Right hindlimb (tissue), 1 donor: ENCODE measurements around the gene TAMALIN.

Source experiments
- DNase-seq: peaks from one replicate; pipeline ENCODE4 v3.0.0-alpha.2; 2018

Gene TAMALIN

GRCh38 chr12:52037248-52037861 is 30.6 kb downstream of the TAMALIN start:
- peak; percentile 78 for DNase-seq

DNA sequence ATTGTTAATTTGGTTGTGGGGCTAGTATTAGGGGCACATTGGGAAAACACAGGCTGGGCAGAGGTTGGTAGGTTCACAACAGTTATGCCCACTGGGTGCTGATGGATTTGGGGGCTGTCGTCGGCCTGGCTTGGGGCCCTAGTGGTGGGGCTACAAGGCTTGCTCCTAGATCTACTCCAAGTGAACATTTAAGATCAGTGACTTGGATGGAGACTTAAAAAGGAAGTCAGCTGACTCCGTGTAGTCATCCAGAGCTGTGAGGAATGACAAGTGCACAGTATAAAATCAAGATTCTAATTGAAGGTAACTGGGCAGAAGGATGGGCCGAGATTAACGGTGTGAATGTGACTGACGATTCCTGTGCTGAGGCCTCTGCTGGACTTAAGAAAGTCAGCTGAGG is 31.7 kb downstream of the TAMALIN start:
- DNase-seq, result no peak

DNA sequence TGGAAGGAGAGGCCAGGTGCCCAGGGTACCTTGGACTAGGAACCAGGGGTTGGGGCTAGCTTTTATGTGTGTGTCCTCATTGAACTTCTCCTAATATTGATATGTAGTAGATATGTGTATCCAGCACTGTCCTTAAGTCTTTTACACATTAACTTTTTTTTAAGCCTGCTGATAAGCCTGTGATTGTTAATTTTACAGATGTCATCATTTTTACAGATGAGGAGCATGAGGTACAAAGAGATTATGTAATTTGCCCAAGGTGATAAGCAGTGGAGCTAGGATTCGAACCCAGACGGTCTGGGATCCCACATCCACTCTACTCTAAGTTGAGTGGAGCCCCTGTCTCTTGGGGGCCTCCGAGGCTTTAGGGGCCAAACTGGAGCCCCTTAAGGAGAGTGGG is 34.3 kb downstream of the TAMALIN start:
- no peak for DNase-seq

- peak; percentile 66 for DNase-seq
Measured at GRCh38 chr12:52041695-52042123, 35.0 kb downstream of the TAMALIN start.

GRCh38 chr12:52042706-52043385 is 36.1 kb downstream of the TAMALIN start:
- DNase-seq, result peak; percentile 25

GRCh38 chr12:52043386-52044212 is 36.9 kb downstream of the TAMALIN start:
- peak; percentile 38 for DNase-seq

DNA sequence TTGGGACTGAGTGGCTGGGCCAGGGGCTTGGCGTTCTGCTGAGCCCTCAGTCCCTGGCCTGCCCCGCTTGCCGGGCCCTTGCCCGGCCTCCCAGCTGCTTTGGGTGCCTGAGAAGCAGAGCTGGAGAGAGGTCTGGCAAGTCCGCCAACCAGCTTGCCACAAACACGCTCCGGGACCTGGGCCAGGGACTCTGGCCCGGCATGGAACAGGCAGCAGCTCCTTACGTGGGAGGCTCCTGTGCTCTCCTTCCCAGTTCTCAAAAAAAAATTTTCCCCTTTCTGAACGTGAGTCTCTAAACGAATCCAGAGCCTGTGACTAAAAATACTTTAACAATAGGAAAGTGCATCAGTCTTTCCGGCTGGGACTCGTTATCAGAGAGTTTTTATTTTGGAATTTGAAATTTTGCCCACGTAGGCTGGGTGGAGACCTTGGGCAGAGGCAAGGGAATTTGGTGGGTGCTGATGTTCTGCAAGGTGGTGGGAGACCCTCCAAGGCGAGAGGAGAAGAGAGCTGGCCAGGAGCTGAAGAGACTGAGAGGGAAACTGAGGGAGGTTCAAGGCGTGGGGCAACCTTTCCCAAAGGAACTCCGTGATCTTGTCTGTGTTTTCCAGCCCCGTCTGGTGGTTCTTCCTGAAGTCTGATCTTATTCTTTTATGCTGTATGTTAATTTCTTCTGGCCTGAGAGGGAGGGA is 37.7 kb downstream of the TAMALIN start:
- DNase-seq, result peak; percentile 89

DNA sequence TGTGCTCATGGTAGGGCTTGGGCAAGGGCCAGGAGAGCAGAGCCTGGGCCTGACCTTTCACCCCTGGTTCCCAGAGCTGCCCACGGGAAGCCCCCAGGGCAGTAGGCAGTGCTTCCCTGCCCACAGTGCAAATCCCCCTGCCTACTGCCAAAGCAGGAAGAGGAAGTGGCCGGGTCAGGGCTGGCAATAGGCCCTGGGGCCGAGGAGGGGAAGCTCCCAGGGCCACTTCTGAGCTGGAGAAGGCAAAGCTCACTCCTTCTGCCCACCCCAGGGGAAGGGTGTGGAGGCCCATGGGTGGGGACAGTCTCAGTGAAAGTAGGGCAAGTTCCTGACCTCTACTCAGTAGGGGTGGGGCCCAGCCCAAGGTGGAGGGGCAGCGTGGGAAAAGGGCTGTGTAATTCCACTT is 39.1 kb downstream of the TAMALIN start:
- DNase-seq, result peak; percentile 45

DNA sequence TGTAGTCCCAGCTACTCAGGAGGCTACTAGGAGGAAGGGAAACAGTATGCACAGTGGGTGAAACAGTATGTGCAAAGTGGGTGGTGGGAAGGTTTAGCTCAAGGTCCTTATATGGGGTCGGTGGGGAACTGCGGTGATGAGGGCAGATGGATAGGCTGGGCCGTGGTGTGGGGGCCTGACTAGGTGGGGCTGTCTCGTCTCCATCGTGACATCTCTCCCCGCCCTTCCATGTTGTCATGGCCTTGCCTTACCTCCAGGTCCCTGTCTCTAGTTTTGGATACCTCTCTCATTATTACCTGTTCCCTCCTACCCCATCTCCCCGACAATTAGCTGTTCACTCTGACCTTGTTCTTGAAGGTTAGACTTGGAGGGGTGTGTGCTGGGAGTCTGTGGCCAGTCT is 40.1 kb downstream of the TAMALIN start:
- no peak for DNase-seq

- no peak for DNase-seq
Measured at GRCh38 chr12:52049286-52049685, 42.5 kb downstream of the TAMALIN start.

- DNase-seq, result no peak
Measured at GRCh38 chr12:52049688-52050087, 42.9 kb downstream of the TAMALIN start.

GRCh38 chr12:52050116-52050757 is 43.5 kb downstream of the TAMALIN start:
- no peak for DNase-seq

DNA sequence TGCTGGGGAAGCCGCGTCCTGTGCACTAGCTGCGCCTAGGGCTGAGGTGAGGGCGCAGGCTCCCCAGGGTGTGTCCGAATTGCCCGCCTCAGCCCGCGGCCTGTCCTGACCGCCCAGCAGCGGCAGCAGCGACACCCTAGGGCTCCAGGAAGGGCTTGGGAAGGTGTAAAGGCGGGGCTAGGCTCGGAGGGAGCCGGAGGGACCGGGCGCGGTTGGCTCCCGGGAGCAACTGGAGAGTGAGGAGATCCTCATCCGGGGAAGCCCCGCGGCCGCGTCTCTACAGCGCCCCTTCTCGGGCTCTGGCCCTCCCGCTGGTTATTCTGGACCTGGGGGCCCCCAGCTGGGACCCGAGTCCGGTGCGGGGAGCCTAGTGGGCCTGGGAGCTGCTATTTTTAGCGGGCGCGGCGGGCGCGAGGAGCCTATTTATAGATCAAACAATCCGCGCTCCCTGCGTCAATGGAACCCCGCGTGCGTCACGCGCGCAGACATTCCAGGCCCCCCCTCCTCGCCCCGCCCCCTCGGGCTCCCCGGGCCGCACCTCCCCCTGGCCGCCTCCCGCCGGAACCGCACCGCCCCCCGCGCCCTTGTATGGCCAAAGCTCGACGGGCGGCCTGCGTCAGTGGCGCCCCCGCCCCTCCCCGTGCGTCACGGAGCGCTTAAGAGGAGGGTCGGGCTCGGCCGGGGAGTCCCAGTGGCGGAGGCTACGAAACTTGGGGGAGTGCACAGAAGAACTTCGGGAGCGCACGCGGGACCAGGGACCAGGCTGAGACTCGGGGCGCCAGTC is 44.2 kb downstream of the TAMALIN start, which contains the start of gene NR4A1:
NR4A1 (plus strand) TSS at position 685 of the 784 bp plus-strand sequence. CDS start 2,887 bp downstream, outside the sequence.
- DNase-seq, result peak; percentile 98

DNA sequence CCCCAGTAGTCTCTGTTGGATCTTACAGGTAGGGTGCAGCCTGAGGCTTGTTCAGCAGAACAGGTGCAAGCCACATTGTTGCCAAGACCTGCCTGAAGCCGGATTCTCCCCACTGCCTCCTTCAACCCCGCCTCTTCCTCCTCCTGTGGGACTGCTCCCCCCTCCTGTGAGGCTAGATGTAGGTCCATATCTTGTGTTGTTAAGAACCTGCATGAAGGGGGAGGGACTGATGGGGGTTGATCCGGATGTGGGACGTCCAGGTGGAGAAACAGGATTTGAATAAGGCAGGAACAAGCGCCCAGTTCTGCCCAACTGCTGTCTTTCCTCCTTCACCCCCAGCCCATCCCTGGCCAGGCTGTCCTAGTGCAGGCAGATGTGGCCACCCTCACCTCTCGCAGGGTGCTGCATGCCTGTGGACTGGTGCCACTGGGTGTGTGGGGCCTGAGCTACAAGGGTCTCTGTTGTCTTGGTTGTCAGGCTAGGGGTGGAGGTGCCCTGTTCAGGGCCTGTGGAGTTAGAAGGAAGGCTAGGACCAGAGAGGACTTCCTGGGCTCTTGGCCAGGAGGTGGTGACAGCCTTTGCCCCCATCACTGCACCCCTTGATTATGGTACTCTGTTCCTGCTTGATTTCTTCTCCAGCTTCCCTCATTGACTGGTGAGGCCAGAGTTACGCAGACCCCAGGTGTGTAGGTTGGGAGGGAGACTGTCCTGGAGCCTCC is 45.9 kb downstream of the TAMALIN start:
- DNase-seq, result no peak

DNA sequence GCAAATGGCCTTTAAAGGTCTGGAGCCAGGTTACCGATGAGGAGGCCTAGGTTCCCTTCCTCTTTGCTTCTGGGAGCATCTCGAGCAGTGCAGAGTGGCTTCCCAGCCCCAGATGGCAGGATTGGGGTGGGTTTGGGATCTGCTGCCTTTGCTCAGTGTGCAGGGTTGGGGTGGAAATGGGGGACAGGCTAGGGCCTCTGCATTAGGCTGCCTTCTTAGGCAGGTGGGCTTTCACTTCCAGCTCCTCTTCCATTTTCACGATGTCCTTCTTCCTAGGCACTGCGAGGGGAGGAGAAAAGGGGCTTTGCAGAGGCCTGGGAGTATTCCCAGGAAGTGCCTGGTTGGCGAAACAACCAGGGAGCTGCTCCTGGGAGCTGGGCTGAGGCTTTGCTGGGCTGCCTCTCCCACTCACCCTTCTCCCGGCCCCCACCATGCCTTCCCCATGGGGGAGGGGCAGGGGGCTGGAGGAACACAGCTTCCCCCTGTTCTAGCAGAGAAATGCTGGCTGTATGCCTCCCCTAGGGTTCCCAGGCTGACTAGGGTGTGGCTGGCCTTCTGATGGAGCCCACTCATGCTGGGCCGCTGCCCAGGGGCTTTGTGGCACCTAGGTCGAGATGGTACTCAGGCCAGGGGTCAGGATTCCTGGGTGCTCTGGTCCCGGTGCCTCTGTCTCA is 46.9 kb downstream of the TAMALIN start:
- DNase-seq, result peak; percentile 58

GRCh38 chr12:52054231-52054832 is 47.6 kb downstream of the TAMALIN start:
- DNase-seq, result peak; percentile 47

- no peak for DNase-seq
Measured at GRCh38 chr12:52054833-52055730, 48.3 kb downstream of the TAMALIN start.
